WTC11 (cell line): ENCODE measurements around the gene NUB1.
"Not testable (repeated sequence)": the region's sequence is repeated elsewhere in the genome, so short reads cannot be mapped to it uniquely, and the experiment has no call there.

Experiments used
- ATF2 ChIP-seq: sonication (generic); formaldehyde crosslinking; IDR thresholded peaks from 2 replicates; pipeline ENCODE4 v1.8.1; 2022; ENCODE audit warnings: low read depth, missing genetic modification reagents, borderline replicate concordance
- CBFB ChIP-seq: sonication (generic); formaldehyde crosslinking; IDR thresholded peaks from 2 replicates; pipeline ENCODE4 v1.8.1; 2022; ENCODE audit warnings: mild to moderate bottlenecking, low read depth, missing genetic modification reagents
- CTCF ChIP-seq: fragments of 200-600 bp; IDR thresholded peaks from 2 replicates; pipeline ENCODE4 v1.8.0; 2022; ENCODE audit warnings: antibody characterized with exemption
- HMGA2 ChIP-seq: fragments of 250-450 bp; sonication (Bioruptor Pico); IDR thresholded peaks from 2 replicates; pipeline ENCODE4 v1.4.0; 2021; ENCODE audit warnings: mild to moderate bottlenecking, moderate library complexity
- NR2C2 ChIP-seq: sonication (generic); formaldehyde crosslinking; IDR thresholded peaks from 2 replicates; pipeline ENCODE4 v1.8.0; 2022; ENCODE audit warnings: mild to moderate bottlenecking, missing genetic modification reagents

GRCh38 chr7:151304251-151304650 is 37.4 kb upstream of the NUB1 start:
- TF ChIP-seq ATF2; CTCF; CBFB (CRISPR knock-in tag); HMGA2 (CRISPR knock-in tag); NR2C2 (CRISPR knock-in tag): not testable (repeated sequence)
